Measurements from ENCODE around the gene ESPL1.
A peak's percentile ranks its signal among the peaks of the same experiment; 100 is the strongest.
"Not testable (repeated sequence)": the region's sequence is repeated elsewhere in the genome, so short reads cannot be mapped to it uniquely, and the experiment has no call there.

The ESPL1 gene

DNA sequence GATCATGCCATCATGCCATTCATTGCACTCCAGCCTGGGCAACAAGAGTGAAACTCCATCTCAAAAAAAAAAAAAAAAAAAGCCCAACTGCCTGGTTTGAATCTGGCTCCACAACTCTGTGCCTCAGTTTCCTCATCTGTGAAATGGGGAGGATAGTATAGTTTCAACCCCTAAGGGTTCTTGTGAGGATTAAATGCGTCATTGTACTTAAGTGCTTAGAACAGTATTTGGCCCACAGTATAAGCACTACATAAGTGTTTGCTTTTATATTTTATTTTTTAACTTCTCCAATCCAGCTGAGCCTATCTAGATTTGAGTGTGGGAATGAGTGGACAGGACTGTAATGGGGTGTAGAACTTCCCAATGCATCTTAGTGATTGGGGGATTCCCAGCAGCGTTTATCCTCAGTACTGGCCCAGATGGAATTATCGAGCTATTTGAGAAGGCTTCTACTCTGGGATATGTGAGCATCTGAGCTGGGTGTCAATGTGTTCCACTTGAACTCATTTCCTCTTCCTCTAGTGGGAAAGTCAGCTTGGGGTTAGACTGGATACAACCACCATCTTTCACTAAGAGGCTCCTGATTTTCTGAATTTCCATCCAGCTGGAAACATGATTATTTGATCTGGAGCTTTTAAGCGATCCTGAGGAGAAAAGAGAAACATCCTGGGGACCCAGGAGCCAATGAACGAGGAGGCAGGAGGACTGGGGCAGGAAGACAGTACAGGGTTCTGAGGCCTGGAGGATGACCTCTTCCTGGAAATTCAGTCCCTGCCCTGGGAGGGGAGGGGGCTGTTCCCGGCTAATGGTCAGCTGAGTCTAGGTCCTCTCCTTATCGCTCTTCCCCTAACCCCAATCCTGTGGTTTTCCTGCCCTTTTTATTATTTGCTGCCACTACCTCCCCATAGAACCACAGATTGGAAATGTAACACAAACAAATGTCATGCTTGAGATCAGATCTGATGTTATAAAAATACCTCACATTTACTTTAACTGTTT, 9.3 kb upstream of the ESPL1 start:
- no peak for DNase-seq (ENCODE audit: low read depth in 2 of 2)

DNA sequence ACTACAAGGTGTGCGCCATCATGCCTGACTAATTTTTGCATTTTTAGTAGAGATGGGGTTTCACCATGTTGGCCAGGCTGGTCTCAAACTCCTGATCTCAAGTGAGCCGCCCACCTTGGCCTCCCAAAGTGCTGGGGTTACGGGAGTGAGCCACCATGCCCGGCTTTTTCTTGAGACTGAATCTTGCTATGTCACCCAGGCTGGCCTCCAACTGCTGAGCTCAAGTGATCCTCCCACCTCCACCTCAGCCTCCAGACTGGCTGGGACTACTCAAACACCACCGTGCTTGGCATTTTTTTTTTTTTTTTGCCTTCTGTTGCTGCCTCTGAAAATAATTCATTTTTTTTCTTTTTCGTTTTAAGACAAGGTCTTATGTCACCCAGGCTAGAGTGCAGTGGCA, 8.2 kb upstream of the ESPL1 start:
- no peak for DNase-seq (ENCODE audit: low read depth in 2 of 2)

DNA sequence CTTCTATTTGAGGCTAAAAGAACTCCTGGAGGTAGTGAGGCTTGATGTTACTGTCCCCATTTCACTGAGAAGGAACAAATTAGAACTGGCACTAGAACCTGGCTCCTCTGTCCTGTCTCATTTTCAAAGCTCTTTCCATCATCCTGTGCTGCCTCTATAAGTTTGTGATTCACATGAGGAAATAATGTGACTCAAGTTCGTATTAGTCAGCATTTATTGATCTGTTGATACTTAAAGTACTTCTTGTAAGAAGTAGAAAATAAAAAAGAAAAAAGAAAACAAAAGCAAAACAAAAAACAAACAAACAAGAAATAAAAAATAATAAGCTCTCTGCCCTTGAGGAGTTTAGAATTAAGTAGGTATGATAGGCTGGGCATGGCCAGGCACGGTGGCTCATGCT, 2.3 kb upstream of the ESPL1 start:
- DNase-seq (ENCODE audit: low read depth in 2 of 2), result no peak

DNA sequence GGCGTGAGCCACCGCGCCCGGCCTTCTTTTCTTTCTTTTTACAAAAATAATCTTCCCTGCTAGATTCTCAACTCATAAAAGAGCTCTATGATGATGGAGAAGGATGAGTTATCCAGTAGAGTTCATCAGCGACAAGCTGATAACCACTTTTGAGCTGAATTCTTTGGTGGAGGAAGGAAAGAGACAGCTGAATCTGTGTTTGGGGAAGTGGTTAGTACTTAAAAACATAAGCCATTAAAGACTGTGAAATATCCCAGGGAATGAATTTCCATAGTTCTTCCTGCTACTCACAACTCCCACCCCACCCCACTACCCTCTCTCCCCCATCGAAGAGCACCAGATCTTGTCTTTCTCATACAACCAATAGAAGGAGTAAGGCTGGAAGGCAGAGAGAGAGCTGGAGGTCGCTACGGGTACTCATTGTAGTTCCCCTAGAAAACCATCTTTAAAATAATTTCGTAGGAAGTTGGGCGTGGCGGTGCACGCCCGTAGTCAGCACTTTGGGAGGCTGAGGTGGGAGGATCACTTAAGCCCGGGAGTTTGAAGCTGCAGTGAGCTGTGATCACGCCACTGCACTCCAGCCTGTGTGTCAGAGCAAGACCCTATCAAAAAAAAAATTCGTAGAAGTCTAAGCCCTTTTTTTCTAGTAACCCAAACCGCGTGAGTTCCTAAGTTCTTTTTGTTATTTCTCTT, 647 bp upstream of the ESPL1 start:
- DNase-seq (ENCODE audit: low read depth in 2 of 2), result peak; percentile 19 to 39

DNA sequence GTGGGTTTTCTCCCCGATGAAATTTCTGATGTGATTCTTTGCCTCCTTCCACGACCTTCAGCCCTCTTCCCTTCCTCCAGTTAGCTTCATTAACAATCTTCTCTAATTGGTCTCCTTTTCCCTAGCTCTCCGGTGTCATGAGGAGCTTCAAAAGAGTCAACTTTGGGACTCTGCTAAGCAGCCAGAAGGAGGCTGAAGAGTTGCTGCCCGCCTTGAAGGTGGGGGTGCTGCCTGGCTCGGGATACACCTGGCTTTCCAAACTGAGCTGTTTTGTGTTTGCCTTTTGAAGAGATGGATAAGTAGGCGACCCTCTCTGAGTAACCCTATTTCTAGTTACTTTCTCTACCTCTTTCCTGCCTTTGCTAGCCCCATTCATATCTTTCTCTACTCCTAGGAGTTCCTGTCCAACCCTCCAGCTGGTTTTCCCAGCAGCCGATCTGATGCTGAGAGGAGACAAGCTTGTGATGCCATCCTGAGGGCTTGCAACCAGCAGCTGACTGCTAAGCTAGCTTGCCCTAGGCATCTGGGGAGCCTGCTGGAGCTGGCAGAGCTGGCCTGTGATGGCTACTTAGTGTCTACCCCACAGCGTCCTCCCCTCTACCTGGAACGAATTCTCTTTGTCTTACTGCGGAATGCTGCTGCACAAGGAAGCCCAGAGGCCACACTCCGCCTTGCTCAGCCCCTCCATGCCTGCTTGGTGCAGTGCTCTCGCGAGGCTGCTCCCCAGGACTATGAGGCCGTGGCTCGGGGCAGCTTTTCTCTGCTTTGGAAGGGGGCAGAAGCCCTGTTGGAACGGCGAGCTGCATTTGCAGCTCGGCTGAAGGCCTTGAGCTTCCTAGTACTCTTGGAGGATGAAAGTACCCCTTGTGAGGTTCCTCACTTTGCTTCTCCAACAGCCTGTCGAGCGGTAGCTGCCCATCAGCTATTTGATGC, 797 bp downstream of the ESPL1 start:
- DNase-seq (ENCODE audit: low read depth in 2 of 2), result no peak

DNA sequence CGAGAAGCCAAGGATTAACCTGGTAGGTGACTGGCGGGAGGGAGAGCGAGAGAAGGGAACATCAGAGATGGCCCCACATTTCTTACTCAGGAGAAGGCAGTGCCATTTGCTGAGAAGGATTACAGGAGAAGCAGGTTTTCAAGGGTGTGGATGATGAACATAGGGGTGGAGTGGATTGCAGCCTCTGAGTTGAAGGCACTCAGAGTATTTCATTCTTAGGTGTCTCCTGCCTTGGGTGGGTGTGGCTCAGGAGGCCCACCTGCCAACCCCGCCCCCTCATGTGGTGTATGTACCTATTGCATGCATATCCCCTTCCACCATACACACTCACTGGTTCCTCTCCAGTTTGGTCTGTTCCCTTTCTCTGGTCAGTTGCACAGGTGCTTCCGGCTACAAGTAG, 6.3 kb downstream of the ESPL1 start:
- no peak for DNase-seq (ENCODE audit: low read depth in 2 of 2)

DNA sequence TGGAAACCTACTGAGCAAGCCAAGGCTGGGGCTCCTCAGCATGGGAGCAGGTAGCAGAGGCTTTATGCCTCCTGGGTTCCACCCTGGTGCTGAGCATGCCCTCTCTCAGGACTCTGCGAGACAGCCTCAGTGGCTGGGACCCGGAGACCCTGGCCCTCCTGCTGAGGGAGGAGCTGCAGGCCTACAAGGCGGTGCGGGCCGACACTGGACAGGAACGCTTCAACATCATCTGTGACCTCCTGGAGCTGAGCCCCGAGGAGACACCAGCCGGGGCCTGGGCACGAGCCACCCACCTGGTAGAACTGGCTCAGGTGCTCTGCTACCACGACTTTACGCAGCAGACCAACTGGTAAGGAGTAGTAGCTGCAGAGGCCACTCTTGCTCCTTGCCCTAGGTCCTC, 8.4 kb downstream of the ESPL1 start:
- no peak for DNase-seq (ENCODE audit: low read depth in 2 of 2)

DNA sequence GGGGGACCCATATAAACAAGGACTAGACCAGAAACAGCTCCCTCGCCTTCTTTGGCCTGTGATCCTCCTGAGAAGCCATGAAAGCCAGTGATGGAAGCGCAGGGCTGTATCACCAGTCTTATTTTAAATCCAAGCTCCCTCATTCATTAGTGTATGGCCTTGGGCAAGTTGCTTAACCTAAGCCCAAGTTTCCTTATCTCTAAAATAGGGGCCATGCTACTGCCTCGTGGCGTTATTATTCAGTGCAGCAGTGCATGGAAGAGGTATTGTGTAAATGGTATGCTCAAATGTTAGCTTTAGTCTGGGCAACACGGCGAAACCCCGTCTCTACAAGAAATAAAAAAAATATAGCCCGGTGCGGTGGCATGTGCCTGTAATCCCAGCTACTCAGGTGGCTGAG, 9.9 kb downstream of the ESPL1 start:
- DNase-seq (ENCODE audit: low read depth in 2 of 2), result no peak

DNA sequence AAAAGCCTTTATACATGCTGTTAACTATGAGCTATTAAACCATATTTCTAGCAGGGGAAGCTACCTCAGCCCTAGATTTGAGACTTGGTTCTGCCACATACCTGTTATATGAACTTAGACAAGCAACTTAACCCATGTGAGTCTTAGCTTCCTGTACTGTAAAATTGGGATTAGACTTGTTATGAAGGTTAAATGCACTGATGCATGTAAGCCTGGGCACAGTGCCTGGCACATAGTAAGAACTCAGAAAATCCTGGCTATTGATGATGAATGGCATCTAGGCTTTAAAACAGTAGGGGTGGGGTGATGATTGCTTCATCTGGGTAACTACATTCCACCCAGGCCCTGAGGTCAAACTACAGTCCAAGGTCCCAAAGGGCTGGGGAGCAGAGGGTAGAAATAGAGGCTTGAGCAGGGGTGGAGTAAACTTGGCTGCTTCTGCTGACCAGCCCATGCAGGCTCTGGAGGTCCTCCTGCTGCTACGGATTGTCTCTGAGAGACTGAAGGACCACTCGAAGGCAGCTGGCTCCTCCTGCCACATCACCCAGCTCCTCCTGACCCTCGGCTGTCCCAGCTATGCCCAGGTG, 11.3 kb downstream of the ESPL1 start:
- no peak for DNase-seq (ENCODE audit: low read depth in 2 of 2)

DNA sequence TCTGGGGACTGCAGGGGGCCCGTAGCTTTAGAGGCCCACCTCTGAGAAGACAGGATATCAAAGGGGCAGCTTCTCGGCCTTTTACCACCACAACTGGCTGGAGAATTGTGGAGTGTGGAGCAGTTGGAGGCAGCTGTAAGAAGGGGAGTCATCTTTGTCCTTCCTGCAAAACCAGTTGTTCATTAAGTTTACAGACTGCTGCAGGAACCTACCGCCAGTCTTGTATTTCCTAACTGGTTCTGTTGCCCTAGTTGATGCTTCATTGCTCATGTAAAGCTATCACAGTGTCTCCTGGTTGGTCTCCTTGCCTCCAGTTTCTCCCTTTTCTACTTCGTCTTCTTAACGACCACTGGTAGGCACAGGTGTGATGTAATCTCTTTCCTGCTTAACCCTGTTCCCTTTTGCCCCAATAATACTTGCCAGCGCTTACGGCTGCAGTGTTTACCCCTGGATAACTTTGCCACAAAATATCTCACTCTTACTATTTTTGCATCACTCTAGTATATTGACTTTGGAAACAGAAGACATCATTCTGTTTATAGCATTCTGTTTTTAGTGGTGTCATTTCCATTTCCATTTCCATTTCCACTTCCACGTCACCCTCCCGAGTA, 11.9 kb downstream of the ESPL1 start:
- no peak for DNase-seq (ENCODE audit: low read depth in 2 of 2)

DNA sequence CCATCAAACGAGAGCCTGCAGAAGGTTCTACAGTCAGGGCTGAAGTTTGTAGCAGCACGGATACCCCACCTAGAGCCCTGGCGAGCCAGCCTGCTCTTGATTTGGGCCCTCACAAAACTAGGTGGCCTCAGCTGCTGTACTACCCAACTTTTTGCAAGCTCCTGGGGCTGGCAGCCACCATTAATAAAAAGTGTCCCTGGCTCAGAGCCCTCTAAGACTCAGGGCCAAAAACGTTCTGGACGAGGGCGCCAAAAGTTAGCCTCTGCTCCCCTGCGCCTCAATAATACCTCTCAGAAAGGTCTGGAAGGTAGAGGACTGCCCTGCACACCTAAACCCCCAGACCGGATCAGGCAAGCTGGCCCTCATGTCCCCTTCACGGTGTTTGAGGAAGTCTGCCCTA, 18.3 kb downstream of the ESPL1 start:
- DNase-seq (ENCODE audit: low read depth in 2 of 2), result no peak

DNA sequence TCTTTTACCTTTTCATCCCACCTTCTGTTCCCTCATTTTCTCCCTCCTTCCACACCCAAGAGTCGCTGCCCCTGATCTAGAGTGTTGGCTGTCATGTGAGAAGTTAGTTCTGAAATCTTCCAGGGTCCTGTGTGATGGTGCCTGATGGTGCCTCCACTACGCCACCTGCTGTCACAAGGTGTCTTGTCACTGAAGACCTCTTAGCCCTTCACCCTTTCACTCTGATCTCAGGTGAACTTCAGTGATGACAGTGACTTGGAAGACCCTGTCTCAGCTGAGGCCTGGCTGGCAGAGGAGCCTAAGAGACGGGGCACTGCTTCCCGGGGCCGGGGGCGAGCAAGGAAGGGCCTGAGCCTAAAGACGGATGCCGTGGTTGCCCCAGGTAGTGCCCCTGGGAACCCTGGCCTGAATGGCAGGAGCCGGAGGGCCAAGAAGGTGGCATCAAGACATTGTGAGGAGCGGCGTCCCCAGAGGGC, 19.7 kb downstream of the ESPL1 start:
- peak; percentile 38 to 63 for DNase-seq (ENCODE audit: low read depth in 2 of 2)

DNA sequence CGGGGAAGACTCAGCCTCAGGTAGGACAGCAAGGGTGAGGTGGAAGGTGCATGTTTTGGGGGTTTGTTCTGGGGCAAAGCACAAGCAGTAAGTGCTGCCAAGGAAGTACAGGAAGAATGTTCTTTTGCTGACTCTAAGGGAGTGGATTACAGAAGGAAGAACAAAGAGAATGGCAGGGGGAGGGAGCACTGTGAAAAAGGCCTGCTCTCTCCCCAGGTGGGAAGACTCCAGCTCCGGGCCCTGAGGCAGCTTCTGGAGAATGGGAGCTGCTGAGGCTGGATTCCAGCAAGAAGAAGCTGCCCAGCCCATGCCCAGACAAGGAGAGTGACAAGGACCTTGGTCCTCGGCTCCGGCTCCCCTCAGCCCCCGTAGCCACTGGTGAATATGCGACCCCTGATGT, 20.2 kb downstream of the ESPL1 start:
- no peak for DNase-seq (ENCODE audit: low read depth in 2 of 2)

DNA sequence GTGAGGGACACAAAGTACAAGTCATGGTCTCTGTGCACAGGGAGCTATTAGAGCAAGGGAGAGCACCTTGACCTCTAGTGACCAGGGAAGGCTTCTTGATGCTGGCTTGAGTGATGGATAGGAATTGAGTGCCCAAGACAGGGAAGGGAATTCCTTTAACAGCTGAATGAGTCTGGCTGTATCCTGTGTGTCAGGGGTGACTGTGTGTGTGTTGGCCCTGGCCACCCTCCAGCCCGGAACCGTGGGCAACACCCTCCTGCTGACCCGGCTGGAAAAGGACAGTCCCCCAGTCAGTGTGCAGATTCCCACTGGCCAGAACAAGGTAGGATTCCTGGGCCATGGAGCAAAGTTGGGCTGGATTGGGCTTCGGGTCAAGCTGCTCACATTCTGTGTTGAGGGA, 21.8 kb downstream of the ESPL1 start:
- no peak for DNase-seq (ENCODE audit: low read depth in 2 of 2)

DNA sequence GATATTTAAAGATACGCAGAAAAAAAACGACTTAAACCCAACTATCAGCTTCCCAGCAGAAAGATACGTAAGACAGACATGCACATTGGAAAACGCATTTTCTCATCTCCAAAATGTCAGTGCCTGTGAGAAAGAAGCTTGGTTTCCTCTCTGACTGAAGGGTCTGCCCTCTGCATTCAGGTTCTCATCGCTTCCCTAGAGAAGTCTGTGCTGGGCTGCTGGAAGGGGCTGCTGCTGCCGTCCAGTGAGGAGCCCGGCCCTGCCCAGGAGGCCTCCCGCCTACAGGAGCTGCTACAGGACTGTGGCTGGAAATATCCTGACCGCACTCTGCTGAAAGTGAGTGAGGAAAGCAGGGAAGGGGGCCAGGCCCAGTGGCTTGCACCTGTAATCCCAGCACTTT, 22.6 kb downstream of the ESPL1 start:
- no peak for DNase-seq (ENCODE audit: low read depth in 2 of 2)

DNA sequence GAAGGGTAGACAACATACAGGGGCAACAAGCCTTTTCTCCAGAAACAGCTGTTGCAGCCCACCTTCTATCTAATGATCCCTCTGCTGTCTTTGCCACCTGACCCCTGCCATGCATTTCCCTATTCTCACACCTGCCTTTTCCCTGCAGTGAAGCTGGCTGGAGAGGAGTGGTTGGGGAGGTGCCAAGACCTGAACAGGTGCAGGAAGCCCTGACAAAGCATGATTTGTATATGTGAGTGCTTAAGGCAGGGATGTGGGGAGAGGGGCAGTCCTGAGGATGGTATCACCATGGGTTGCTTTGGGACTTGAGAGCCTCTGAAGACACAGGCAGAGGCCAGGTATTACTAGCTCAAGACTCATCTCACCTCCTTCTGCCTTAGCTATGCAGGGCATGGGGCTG, 24.3 kb downstream of the ESPL1 start:
- DNase-seq (ENCODE audit: low read depth in 2 of 2), result no peak

DNA sequence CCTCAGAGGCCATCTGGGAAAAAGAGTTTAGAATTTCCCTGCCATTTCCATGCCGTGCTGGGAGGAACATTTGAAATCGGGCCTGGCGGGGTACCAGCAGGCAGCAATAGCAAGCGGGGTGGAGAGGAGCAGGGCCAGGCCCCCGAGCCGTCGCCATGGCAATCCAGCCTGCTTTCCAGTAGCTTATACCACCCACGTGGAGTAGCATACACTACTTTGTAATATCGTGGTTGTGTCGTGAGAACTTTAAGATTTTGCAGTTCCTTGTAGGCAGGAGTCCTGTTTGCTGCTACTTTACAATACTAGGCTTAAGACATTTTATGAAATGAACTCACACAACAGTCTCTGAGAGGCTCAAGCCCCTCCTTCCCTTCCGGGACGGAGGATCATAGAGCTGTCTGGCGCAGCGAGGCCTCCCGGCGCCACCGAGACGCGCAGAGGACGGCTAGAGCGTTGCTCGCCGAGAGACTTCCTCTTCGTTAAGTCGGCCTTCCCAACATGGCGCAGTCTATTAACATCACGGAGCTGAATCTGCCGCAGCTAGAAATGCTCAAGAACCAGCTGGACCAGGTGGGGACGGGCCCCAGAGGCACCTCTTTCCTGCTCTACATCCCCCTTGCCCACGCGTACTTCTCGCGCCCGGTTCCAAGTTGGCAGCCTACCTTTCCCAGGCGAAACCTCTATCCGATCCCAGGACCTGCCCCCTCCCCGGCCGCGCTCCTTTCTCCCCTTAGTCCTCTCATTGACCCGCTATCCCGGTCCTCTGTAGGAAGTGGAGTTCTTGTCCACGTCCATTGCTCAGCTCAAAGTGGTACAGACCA, 27.2 kb downstream of the ESPL1 start, which contains the start of gene PFDN5:
PFDN5 (plus strand) TSS at position 473 of the 821 bp plus-strand sequence; CDS start at position 499, 26 bp downstream.
- DNase-seq (ENCODE audit: low read depth in 2 of 2), result peak; percentile 75 to 81

DNA sequence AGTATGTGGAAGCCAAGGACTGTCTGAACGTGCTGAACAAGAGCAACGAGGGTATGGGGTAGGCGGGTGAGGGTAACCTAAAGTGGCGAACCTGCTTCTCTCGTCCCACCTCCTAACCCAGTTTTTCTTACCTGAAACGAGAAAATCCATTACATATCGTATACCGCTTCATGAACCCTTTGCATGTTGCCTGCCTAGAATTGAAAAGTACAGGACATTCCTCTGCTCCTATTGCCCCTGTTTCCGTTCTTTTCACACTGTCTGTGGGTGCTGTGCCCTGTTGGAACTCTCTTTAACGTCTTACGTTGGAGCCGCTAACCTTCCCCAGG, 27.8 kb downstream of the ESPL1 start:
- no peak for DNase-seq (ENCODE audit: low read depth in 2 of 2)

DNA sequence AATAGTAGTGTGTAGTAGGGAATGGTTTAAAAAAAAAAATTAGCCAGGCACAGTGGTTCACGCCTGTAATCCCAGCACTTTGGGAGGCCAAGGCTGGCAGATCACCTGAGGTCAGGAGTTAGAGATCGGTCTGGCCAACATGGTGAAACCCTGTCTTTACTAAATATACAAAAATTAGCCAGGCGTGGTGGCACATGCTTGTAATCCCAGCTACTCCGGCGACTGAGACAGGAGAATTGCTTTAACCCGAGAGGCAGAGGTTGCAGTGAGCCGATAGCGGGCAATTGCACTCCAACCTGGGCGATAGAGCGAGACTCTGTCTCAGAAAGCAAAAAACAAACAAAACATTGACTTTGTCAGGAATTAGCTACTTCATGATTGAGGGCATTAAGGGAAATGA, 29.0 kb downstream of the ESPL1 start:
- DNase-seq (ENCODE audit: low read depth in 2 of 2), result not testable (repeated sequence)

DNA sequence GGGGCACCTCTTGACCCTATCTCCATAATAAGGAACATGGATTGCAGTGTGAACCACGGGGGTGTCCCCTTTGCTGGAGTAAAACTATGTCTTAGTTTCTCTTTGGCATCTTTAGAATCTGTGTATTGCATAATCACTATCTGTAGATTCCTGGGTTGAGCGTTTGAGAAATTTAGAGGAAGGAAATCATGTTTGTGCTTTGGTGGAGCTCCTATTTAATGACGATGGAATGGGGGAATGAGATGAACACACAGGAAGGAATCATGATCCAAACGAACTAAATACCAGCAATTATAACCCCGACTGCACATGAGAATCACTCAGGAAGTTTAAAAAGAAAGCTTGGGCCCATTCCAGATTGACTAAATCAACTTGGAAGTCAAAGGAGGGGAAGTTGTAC, 30.1 kb downstream of the ESPL1 start:
- no peak for DNase-seq (ENCODE audit: low read depth in 2 of 2)

Data from stimulated activated CD8-positive, alpha-beta memory T cell treated with anti-CD3 and anti-CD28 coated beads, Interleukin-7, amount 100 ng/mL, for 4 hours (primary cell).